Activated T-helper 17 cell treated with anti-CD3 and anti-CD28 coated beads, Interleukin-2, amount 50 U/mL, for 72 hours (primary cell): Measurements from ENCODE around the gene FOXN3. TPM values are rescaled to one million over a fixed set of nuclear protein-coding genes. Genes with fewer than 3 reads are reported as not detected.

ENCODE experiments used
- ATAC-seq: fragments of 150-1000 bp; cut with Tn5 transposase; replicated peaks from 2 replicates; pipeline ENCODE4 v1.10.0; 2021; ENCODE audit warnings: mild to moderate bottlenecking, moderate library complexity
- H3K27ac Mint-ChIP-seq: one replicate; pipeline ENCODE4 v1.8.0; 2022; ENCODE audit warnings: mixed read lengths
- H3K27me3 Mint-ChIP-seq: one replicate; pipeline ENCODE4 v1.8.0; 2022; ENCODE audit warnings: mixed read lengths
- H3K36me3 Mint-ChIP-seq: one replicate; pipeline ENCODE4 v1.8.0; 2022; ENCODE audit warnings: low read depth, mild to moderate bottlenecking, mixed read lengths
- H3K4me1 Mint-ChIP-seq: one replicate; pipeline ENCODE4 v1.8.0; 2022; ENCODE audit warnings: mixed read lengths
- H3K4me3 Mint-ChIP-seq: one replicate; pipeline ENCODE4 v1.8.0; 2022; ENCODE audit warnings: mild to moderate bottlenecking, mixed read lengths
- H3K9me3 Mint-ChIP-seq: one replicate; pipeline ENCODE4 v1.8.0; 2022; ENCODE audit warnings: mixed read lengths
- total RNA-seq, 2 donors: library from RNA; stranded (reverse); gene quantifications; one replicate each; pipeline ENCODE4 v1.2.3, GENCODE V29; 2022

The FOXN3 gene
- total RNA-seq, 2 donors from 2014 or later: 56.9 to 82.3 TPM

DNA sequence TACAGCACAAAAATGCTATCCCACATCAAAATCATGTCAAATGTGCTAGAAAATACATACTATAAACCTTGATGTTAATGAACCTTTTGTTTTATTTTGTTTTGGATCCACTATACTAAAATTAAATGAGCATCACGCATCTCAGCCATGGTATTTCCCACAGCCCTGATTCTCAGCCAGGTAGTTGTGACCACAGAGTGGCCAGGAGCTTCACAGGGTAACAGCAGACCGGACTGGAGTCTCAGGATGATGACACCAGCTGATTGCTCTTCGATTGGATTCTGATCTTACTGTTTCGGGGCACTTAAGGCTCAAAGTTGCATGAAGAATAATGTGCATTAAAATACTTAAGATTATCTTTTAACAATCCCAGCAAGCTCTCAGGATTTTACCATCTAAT, 134.8 kb downstream of the FOXN3 start:
- Mint-ChIP-seq H3K27me3 (no peaks in the 10 kb centered on the region), H3K4me1 (peaks cover 37% of the 10 kb centered on the region), H3K4me3 (no peak overlapping the region), H3K36me3 (peaks cover 43% of the 10 kb centered on the region), H3K9me3 (no peaks in the 10 kb centered on the region), H3K27ac (no peak overlapping the region)
- no peak for ATAC-seq

DNA sequence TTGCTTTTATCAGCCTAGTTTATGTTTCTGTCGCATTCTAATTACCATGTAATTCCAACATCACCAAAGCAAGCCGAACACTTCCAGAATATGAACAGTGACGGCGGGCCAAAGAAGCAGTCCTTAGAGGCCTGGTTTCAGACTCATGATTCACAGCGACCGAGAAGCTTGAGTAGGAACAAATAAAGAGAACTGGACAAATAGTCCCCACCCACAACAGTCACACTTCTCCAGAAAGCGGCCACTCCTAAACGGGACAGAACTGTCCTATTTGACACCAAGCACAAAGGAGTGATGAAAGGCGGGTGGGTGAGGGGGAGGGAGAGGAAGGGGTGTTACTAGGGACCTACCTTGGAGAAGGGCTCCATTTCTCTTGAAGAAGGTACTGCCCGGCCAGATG, 136.4 kb downstream of the FOXN3 start:
- Mint-ChIP-seq H3K36me3 (peaks cover 50% of the 10 kb centered on the region), H3K4me1 (peaks cover 44% of the 10 kb centered on the region), H3K27me3 (no peaks in the 10 kb centered on the region), H3K9me3 (no peaks in the 10 kb centered on the region), H3K27ac (no peak overlapping the region), H3K4me3 (no peak overlapping the region)
- ATAC-seq: no peak

DNA sequence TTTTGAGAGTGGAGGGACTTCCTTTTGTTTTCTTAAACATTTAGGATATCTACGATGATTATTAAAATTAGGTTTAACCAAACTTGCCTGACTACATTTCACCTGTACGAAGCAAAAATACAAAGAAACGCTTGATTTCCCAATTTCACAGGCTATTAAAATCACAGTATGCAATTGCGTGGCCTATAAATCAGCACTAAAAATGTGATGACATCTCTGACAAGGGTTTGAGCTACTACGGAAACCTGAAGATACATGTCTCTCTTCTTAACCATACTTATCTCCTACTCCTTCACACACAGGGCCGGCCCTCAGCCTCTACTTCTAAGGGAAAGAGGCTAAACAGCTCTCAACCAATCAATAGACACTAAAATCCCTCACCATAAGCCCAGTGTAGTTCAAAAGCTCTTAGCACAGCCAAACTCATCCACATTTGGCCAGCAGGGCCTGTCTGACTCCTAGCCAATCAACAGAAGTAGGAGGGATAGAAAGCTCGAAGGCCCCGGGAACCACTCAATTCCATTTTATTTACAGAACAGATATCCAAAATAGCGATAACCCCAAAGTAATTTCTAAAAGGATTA, 137.3 kb downstream of the FOXN3 start:
- H3K27ac Mint-ChIP-seq: no peak overlapping the region
- H3K9me3 Mint-ChIP-seq: no peaks in the 10 kb centered on the region
- peaks cover 51% of the 10 kb centered on the region for H3K4me1 Mint-ChIP-seq
- H3K36me3 Mint-ChIP-seq: peaks cover 50% of the 10 kb centered on the region
- H3K27me3 Mint-ChIP-seq: no peaks in the 10 kb centered on the region
- ATAC-seq: no peak
- no peak overlapping the region for H3K4me3 Mint-ChIP-seq

DNA sequence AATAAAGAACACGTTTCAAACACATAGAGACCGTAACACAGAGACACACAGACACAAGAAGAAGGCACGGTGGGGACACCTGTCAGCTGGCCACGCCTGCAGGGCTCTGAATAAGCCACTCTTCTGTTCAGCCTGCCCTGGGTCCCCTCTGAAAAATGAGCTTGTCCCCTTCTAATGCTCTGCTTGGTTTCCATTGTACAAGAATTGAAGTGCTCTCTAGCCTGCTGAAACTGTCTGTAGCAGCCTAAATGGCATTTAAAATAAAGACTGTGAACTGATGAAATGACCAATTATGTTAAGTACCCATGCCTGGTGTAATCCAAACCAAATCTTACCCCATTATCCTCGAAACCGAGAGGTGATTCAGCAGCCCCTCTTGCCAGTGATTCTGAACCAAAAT, 139.8 kb downstream of the FOXN3 start:
- Mint-ChIP-seq H3K4me1 (peaks cover 50% of the 10 kb centered on the region), H3K9me3 (no peaks in the 10 kb centered on the region), H3K4me3 (peak overlapping the region; percentile 76), H3K27me3 (no peaks in the 10 kb centered on the region), H3K36me3 (peaks cover 50% of the 10 kb centered on the region), H3K27ac (peak overlapping the region; percentile 96)
- no peak for ATAC-seq

DNA sequence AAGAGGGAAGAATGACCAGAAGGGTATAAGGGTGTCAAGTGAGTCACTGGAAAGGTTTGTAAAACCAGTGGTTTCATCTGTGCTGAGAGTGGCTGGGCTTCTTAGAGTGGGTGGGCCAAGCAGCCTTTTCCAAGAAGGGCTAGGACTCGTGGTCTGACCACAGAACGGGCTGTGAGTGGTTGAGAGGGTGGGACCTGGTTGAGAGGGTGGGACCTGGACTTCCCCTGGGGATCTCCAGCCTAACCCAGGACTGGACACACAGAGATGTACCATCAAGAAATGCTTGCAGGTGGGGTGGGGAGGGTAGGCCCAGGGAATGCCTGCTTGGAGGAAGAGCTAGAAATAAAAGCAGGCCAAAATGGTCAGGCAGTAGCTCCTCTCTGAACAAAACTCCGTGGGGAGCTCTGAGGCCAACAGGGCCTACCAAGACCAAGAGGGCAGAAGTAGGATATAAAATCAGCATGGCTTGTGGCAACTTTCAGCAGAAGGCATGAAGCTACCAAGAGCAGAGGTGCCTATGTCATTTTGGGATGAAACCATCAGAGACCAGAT, 140.5 kb downstream of the FOXN3 start:
- Mint-ChIP-seq H3K27ac (peak overlapping the region; percentile 96), H3K27me3 (no peaks in the 10 kb centered on the region), H3K36me3 (peaks cover 43% of the 10 kb centered on the region), H3K4me1 (peaks cover 45% of the 10 kb centered on the region), H3K4me3 (peak overlapping the region; percentile 76), H3K9me3 (no peaks in the 10 kb centered on the region)
- ATAC-seq: peak; percentile 98

DNA sequence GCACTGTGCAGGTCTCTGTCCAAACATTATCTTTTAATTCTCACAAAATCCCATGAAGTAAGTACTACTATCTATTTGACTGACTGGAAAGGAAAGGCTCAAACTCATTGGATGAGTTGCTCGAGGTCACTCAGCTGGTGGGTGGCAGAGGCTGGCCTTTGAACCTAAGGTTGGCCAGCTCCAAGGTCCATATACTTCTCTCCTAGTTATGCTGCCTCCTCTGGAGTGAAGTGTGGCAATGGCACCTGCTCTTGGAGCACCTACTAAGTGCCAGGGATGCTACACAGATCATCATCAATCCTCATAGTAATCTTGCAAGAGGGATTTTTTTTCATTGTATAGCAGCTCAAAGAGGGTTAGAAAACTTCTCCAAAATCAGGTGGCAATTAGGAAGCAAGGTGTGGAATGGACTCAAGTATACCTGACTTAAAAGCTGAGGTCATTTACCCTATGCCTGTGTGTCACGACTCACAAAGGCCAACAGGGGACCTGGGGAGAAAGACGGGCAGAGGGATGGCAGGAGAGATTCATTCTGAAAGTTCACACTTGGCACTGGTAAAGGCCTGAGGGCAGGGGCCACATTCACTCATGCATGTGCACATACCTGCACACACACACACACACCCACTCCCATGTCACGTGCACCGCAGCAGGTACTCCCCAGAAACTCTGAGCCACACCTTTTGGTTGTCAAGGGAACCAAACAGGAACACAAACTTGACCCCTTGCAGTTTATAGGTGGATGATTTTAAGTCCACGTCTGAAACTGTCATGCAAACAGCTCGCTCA, 146.4 kb downstream of the FOXN3 start:
- peak; percentile 45 for ATAC-seq
- H3K4me3 Mint-ChIP-seq: no peak overlapping the region
- no peak overlapping the region for H3K27ac Mint-ChIP-seq
- H3K27me3 Mint-ChIP-seq: no peaks in the 10 kb centered on the region
- peaks cover 43% of the 10 kb centered on the region for H3K4me1 Mint-ChIP-seq
- H3K36me3 Mint-ChIP-seq: no peaks in the 10 kb centered on the region
- no peaks in the 10 kb centered on the region for H3K9me3 Mint-ChIP-seq

DNA sequence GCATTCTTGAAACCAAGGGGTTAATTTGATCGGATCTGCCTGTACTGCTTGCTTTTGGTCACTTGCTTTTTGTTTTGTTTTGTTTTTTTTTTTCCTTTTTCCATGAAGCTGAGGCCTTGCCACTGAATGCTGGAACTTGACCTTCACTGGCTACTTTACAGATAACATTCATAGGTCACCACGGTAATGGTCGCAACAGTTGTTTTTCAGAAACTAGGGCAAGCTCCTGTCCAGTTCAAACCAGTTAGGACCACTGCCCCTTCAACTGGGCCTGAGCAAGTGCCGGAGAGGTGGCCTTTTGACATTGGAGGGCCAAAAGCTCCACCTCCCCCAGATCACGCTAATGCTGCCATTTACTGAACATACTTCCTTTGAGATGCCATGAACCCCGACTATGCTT, 147.6 kb downstream of the FOXN3 start:
- Mint-ChIP-seq H3K27me3 (no peaks in the 10 kb centered on the region), H3K4me1 (peaks cover 40% of the 10 kb centered on the region), H3K36me3 (no peaks in the 10 kb centered on the region), H3K27ac (peak overlapping the region; percentile 20), H3K9me3 (no peaks in the 10 kb centered on the region), H3K4me3 (no peak overlapping the region)
- no peak for ATAC-seq

DNA sequence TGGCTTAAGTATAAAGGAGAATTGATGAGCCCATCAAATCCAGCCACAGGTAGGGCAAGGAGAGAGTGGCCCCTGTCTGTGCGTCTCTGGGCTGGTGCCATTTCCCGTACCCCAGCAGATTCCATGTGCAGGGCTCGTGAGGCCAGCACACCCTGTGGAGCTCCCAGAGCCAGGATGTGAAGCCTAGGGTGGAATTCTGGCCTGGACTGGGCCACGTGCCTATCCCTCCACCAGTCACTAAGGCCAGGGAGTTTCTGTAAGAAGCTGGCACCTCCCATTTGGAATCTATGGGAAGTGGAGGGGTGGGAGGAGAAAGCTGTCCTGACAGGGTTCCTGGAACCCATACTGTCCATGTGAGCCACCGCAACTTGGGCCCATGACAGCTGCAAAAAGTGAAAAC, 148.5 kb downstream of the FOXN3 start:
- H3K27me3 Mint-ChIP-seq: no peaks in the 10 kb centered on the region
- no peak for ATAC-seq
- H3K4me3 Mint-ChIP-seq: no peak overlapping the region

DNA sequence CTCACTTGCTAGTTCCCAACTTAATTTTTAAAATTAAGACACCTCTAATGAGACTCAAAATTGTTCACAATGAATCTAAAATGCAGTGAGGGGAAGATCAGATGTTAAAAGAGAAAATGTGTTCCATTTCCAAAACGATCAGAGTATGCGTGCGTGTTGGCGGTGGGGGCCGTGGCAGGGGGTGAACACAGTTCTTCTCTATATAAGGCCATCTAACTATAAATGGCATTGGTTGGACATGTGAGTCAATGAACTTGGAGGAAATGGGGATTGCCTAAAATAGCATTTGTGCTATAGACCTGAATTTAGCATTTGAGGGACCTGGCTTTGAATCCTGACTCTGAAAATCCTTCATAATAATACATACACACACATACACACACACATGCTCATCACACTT, 149.4 kb downstream of the FOXN3 start:
- Mint-ChIP-seq H3K4me3 (no peak overlapping the region), H3K9me3 (no peaks in the 10 kb centered on the region), H3K27me3 (no peaks in the 10 kb centered on the region), H3K27ac (no peak overlapping the region), H3K36me3 (peaks cover 6% of the 10 kb centered on the region), H3K4me1 (peaks cover 35% of the 10 kb centered on the region)
- no peak for ATAC-seq

More for the DNA sequence above, 148.5 kb downstream of the FOXN3 start:
- H3K27ac Mint-ChIP-seq: no peak overlapping the region
- H3K36me3 Mint-ChIP-seq: peaks cover 6% of the 10 kb centered on the region
- H3K9me3 Mint-ChIP-seq: no peaks in the 10 kb centered on the region
- H3K4me1 Mint-ChIP-seq: peaks cover 41% of the 10 kb centered on the region

DNA sequence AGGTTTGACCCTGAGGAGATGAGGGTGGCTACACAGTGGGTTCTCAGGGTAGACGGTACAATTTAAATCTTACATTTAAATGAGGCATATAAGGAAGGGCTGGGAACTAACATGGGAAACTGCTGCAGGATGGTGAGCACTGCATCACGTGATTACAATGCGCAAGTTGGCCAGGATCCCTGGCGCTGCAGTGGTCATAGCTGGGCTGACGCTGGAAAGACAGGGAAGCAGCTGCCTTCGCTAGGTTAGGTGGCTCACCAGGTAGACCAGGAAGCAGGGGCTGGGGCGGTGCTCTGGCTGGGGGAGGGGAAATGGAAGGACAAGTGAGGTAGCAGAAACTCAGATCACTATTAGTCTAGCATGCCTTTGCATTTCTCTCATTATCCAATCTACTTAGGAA, 149.9 kb downstream of the FOXN3 start:
- Mint-ChIP-seq H3K4me3 (no peak overlapping the region), H3K9me3 (no peaks in the 10 kb centered on the region), H3K4me1 (peaks cover 38% of the 10 kb centered on the region), H3K27ac (no peak overlapping the region), H3K36me3 (peaks cover 9% of the 10 kb centered on the region), H3K27me3 (no peaks in the 10 kb centered on the region)
- ATAC-seq: no peak

DNA sequence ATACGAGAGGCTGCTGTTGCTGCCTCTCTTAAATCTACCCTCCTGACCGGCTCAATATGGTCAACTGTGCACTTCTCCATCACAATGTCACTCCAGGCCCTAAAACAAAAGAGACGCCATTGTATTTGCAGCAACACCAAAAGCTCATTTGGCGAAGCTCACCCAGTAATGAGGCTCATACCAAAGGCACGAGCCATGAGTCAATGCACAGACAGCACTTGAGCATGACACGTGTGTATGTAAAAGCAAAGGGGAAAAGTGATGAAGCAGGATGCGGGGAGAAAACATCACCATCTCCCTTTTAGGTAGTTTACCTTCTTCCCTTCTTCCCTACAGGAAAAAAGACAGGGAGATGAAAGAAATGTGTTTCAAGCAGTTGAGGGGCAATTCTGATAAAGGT, 150.3 kb downstream of the FOXN3 start:
- no peak for ATAC-seq
- Mint-ChIP-seq H3K9me3 (no peaks in the 10 kb centered on the region), H3K27ac (no peak overlapping the region), H3K27me3 (no peaks in the 10 kb centered on the region), H3K4me1 (peaks cover 39% of the 10 kb centered on the region), H3K4me3 (no peak overlapping the region), H3K36me3 (peaks cover 11% of the 10 kb centered on the region)

DNA sequence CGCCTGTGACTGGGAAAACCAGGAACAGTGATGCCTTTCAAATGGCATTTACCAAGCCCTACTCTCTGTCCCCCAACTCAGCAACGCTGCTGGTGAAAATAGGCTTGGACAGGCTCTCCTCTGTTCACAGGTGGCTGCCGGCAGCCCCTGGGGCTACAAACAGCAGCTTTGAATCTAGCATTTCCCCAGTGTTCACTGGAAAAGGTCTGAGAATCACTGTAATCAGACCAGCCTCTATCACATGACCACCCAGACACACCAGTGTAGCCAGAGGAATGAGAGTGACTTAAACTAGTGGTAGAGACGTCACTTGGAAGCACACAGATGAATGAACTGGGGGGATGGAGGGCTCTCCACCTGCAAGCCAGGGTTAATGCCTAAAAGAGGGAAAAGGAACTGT, 151.8 kb downstream of the FOXN3 start:
- Mint-ChIP-seq H3K4me1 (peaks cover 34% of the 10 kb centered on the region), H3K9me3 (no peaks in the 10 kb centered on the region), H3K27me3 (no peaks in the 10 kb centered on the region), H3K4me3 (no peak overlapping the region), H3K27ac (no peak overlapping the region), H3K36me3 (peaks cover 11% of the 10 kb centered on the region)
- no peak for ATAC-seq

DNA sequence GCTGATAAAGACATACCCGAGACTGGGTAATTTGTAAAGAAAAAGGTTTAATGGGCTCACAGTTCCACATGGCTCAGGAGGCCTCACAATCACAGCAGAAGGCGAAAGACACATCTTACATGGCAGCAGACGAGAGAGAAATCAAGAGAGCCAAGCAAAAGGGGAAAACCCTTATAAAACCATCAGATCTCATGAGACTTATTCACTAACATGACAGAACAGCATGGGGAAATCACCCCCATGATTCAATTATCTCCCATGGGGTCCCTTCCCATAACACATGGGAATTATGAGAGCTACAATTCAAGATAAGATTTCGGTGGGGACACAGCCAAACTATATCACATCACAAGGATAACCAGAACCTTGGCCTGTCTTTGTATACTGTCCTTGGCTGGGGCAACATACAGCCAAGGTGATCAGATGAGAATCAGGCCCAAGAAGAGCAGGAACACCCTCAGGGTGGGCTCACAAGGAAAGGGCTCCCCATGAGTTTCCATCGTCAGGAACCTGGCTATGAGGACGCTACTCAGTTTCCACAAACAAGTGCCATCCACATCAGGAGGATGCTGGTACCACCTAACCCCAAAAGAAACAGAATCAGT, 152.7 kb downstream of the FOXN3 start:
- H3K27me3 Mint-ChIP-seq: no peaks in the 10 kb centered on the region
- peaks cover 11% of the 10 kb centered on the region for H3K36me3 Mint-ChIP-seq
- H3K4me3 Mint-ChIP-seq: peak overlapping the region; percentile 26
- H3K27ac Mint-ChIP-seq: peak overlapping the region; percentile 26
- peaks cover 27% of the 10 kb centered on the region for H3K4me1 Mint-ChIP-seq
- ATAC-seq: peak; percentile 94
- no peaks in the 10 kb centered on the region for H3K9me3 Mint-ChIP-seq

DNA sequence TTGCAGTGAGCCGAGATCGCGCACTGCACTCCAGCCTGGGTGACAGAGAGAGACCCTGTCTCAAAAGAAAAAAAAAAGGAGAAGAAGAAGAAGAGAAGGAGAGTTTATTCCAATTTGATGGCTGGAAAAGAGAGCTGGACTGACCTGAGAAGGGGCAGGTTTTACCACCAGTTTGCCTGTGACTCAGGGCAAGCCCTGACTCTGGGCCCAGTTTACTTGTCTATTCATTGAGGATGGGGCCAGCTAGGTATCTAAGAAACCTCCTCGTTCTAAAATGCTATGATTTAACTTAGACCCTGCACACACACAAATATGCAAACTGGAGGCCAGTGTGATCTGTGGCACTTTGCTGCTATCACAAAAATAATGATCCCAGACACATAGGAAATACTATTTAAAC, 155.0 kb downstream of the FOXN3 start:
- H3K4me3 Mint-ChIP-seq: no peak overlapping the region
- H3K36me3 Mint-ChIP-seq: peaks cover 17% of the 10 kb centered on the region
- H3K9me3 Mint-ChIP-seq: no peaks in the 10 kb centered on the region
- ATAC-seq: no peak
- no peak overlapping the region for H3K27ac Mint-ChIP-seq
- H3K4me1 Mint-ChIP-seq: peaks cover 30% of the 10 kb centered on the region
- H3K27me3 Mint-ChIP-seq: no peaks in the 10 kb centered on the region

DNA sequence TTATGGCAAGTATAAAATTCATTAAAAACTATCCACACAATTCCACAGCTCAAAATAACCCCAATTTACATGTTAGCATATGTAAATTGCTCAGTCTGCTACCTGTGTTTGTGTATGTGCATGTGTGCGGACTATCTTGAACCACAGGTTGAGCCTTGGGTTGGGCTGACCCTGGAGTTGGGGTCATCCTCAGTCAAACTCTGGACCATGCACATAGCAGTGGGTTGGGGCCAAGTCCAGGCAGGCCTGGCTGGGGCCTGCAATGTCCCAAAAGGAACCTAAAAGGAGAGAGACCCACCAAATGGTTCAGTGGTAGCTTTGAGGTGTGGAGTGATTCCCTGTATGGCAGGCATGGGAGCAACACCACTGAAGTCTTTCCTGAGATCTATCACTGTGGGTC, 156.1 kb downstream of the FOXN3 start:
- no peaks in the 10 kb centered on the region for H3K9me3 Mint-ChIP-seq
- no peaks in the 10 kb centered on the region for H3K27me3 Mint-ChIP-seq
- ATAC-seq: no peak
- H3K4me3 Mint-ChIP-seq: no peak overlapping the region
- H3K36me3 Mint-ChIP-seq: peaks cover 23% of the 10 kb centered on the region
- peaks cover 19% of the 10 kb centered on the region for H3K4me1 Mint-ChIP-seq
- no peak overlapping the region for H3K27ac Mint-ChIP-seq
